IPS-NIHi7 (cell line): ENCODE results near the gene FAM181A.
A peak's percentile ranks its signal among the peaks of the same experiment; 100 is the strongest.

Experiments
- DNase-seq: peaks from one replicate; pipeline ENCODE4 v3.0.0; 2012; ENCODE audit warnings: mixed read lengths; ENCODE audit errors: extremely low spot score

FAM181A gene

DNA sequence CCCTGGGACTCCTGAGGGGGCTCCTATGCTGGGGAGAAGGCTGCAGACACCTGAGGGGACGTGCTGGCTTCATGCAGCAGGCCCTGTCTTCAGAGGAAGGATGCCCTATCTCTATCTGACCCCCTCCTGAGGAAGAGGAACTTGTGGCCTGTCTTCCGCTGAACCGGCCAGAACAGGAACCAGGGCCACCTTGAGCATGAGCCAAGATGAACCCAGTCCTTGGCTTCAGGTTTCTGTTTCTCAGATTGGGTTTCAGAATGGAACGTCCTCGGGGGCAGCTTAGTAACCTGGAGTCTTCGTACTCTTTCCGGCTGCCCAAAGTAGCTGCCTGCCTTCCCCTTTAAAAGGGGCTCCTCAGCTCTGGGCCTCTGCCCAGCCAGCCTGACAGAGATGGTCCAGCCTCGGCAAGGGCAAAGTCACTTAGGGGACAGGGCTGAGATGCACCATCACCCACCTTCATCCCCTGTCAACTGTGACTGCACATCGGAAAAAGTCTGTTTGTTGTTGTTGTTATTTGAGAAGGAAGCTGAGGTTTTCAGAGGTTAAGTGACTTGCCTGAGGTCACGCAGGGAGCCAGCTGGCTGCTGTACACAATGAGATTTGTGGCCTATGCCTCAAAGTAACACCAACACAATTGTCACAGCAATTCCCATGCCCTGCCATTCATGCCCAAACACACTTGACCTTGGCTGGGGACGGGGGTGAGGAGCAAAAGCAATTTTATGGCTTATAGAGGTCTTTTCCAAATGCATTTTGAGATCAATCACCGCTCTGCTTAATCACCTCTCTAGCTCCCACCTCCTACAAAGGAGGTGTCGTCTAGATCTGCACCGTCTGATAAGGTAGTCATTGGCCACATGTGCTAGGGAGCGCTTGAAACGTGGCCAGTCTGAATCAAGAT lies 35.8 kb downstream of the FAM181A start:
- no peak for DNase-seq

GRCh38 chr14:93963692-93964091 lies 36.5 kb downstream of the FAM181A start:
- no peak for DNase-seq

GRCh38 chr14:93964281-93964680 lies 37.1 kb downstream of the FAM181A start:
- no peak for DNase-seq

DNA sequence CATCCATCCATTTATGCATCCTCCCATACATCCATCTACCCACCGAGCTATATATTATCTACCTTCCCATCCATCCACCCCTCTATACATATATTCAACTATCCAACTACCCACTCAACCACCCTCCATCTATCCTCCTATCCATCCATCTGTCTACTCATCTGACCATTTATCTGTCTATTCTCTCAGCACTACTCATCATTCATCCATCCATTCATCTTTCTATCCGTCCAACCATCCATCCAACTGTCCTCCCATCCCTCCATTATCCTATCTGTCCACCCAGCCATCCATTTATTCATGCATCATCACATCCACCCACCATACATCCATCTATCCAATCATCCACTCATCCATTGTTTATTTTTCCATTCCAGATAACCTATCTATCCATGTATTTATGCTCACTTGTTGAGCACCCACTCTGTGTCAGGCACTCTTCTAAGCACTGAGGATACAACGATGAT lies 37.7 kb downstream of the FAM181A start:
- DNase-seq, result no peak

DNA sequence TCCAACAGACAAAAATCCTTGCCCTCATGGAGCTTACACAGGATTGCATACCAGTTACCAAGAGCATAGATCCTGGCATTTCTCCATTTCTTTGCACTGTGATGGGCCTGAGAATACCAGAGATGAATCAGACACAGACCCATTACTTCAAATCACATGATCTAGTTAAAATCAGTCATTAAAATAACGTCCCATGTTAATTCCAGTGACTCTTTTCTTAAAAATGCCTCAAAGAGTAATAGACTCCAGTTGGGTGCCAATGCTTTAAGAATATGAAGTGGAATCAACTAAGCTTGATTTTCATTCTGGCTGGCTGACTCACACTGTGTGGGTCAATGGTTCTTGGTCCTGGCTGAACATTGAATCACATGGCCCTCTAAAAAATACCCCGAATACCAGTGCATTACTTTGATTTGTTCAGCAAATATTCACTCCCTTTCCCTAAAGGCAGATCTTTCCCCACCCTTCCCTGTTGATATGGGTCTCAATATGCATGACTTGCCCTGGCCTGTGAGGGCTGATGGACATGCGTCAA lies 38.2 kb downstream of the FAM181A start:
- DNase-seq, result no peak

DNA sequence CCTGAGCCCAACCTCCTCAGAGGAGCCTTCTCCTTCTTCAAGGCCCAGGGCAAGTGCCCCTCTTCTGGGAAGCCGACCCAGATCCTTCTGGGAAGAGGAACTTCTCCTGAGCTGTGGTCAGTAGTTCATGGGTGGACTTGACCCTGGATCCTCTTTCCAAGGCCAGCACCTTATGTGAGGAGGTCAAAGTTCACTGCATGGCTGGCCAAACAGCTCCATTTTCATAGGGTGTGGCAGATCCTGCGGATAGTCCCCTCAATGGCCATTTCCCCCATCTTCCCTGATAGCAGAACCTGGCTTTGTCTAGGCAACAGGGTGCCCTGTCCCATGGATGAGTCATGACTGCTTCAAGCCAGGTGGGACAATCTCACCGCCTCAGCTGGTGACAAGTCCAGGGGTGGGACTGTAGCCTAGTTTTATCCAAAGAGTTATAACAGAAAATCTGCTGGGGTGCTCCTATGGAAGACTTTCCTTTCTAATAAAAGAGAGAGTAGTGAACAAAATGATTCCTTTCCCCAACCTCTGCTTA lies 38.9 kb downstream of the FAM181A start:
- DNase-seq, result no peak

- no peak for DNase-seq
Measured at GRCh38 chr14:93967637-93968250, 40.6 kb downstream of the FAM181A start.

- DNase-seq, result no peak
Measured at GRCh38 chr14:93969082-93969828, 42.1 kb downstream of the FAM181A start.

DNA sequence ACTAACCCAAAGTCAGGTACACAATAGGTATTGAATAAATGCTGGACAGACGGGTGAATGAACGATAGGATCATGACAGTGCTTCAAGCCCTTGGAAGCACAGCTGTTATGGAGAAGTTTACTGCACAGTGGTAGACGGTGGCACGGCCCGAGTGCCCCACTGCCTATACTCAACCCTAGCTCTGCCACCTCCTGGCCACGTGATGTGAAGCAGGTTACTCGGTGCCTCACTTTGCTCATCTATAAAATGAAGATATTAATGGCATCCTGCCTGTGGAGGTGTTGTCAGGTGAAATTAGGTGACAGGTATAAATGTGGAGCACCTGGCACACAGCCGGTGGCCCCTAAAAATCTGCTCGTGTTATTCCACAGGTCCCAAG lies 43.4 kb downstream of the FAM181A start:
- peak; percentile 43 for DNase-seq

DNA sequence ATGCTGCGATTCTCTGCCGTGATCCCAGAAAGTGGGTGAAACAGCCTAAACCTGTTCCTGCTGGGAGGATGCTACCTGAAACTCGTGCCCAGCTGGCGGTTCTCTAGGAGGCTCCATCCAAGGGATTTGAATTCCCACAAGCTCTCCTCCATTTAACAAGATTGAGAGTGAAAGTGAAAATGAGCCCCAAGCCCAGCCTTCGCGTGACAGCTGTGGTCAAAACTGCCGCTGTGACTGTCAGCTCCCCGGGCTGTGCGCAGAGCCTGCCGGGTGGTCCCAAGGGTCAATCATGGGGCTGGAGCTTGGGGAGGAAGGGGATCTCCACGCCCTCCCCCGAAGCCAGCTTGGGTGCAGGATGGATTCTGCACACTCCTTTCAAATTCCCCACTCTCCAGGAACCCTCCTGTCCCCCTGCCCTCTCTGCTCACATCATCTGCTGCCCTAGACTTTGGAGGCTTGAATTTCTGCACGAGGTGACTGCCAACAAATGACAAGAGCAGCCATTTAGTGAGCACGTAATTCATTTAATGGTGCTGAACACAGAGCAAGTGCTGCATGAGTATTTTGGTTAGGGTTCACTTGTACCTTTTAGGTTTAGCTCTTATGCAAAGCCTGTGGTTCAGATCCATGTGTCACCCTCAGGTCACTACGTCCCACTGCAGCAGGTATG lies 44.0 kb downstream of the FAM181A start:
- DNase-seq, result no peak

GRCh38 chr14:93971635-93972027 lies 44.5 kb downstream of the FAM181A start:
- no peak for DNase-seq

- no peak for DNase-seq
Measured at GRCh38 chr14:93972618-93973205, 45.6 kb downstream of the FAM181A start.

DNA sequence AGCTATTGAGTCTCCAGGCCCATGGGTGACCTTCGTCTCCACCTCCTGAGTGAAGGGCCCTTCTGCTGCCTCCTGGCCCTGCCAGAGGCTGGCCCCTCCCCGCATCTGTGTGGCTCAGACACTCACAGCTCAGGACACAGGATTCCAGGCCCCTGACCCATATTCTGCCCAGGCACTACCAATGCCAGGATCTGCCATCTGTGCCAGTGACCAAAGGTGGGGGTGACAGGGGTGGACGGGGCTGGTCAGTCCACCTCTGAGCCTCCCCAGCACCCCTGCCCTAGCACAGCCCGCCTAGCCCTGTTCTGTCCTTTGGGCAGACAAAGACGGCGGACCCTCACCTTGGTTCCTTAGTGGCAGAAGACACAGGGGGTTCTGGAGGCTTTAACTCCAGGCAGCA lies 46.5 kb downstream of the FAM181A start:
- DNase-seq, result no peak

DNA sequence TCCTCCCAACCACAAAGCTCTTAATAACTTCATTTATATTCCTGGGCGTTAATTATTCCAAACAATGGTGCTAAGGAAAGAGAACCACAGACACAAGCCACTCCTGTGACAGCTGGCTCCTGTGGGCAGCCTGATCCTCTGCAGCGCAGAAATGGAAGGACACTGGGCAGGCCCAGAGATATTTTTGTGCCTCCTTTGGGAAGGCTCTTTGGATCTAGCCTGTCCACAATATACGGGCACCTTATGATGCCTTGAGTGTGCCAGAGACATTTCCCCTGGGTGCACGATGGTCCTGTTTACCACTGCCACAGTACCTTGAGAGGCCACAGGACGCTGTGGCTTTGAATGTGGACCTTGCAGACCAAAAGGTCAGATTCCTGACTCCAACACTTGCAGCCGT lies 47.2 kb downstream of the FAM181A start:
- no peak for DNase-seq

- no peak for DNase-seq
Measured at GRCh38 chr14:93974833-93975232, 47.7 kb downstream of the FAM181A start.

GRCh38 chr14:93975791-93976476 lies 48.8 kb downstream of the FAM181A start:
- DNase-seq, result no peak

DNA sequence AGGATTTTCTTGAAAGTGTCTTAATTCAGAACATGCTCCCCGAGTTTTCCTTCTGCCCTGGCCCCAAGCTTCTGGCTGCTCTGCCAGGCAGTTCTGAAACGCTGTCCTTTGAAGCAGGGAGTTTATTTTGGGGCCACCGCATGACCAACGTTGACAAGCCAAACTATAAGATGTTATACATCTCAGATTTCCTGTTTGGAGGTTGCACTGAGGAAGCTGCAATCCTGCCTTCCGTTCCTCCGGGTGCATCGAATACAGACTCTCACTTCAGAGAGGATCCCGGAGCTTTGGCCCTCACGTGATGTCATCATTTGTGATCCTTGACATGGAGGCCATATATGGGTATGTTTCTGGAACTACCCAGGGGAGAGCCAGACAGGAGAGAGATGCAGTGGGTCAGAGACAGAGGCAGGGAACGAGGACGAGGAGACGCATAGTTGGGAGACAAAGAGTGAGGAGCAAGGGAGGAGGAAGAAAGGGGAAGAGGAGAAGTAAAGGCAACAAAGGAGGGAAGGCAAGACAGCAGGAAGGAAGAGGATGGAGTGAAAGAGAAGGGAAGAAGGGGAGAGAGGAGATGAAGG lies 49.4 kb downstream of the FAM181A start, which contains the start of gene ASB2:
Gene ASB2 (minus strand): TSS at position 94 of the 581 bp plus-strand sequence. CDS start 12,031 bp downstream, outside the sequence.
- no peak for DNase-seq

DNA sequence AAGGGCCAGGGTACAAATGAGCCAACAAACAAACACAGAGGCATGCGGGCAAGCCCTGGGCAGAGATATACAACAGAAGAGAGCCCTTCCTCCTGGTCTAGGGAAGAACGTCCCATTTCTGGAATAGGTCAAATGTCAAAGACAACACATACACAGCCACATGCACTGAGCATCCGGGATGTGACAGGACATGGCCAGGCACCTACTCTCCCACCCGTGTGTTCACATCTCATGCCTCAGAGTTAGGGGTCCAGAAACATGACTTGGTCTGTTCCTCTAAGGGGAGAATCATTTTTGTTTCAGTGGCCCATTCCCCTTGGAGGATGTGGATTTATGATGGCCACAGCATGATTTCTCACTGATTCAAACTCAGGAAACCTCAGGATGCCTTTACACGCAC lies 50.0 kb downstream of the FAM181A start:
- DNase-seq, result no peak

DNA sequence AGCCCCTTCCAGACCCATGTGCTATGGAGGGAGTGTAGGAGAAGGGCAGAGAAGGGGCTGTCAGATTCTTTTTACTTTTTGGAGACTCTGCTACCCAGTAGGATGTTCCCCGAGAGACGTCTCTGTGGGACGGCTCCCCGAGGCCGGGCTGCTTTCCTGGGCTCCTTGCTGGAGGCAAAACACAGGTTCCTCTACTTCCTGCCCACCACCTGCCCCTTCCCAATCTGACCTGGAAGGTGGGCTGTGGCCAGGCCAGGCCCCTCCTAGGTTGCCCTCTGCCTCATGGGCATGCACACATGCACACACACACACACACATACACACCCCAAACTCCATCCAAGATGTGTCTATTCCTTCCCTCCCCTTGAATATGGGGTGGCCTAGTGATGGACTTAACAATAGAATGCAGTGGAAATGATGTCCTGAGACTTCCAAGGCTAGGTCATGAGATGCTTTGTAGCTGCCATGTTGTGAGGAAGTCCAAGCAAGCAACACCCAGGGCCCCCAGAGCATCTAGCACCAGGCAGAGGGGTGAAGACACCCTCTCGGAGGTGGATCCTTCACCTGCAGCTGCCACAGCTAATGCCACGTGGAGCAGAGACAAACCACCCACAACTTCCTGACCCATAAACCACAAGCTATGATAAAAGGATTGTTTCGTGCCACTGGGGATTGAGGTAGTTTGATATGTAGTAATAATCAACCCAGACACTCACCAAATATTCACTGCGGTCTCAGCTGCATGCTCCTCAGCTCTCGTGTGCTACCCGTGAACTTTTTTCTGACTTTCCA lies 50.8 kb downstream of the FAM181A start:
- no peak for DNase-seq
